ENCODE data around the gene ENTR1. TPM values are rescaled to one million over a fixed set of nuclear protein-coding genes. Genes with fewer than 3 reads are reported as not detected.

Gene ENTR1
- total and polyA plus RNA-seq, 2 of the 4 experiments (the other 2 are of a cell fraction), result 14.5 to 37.3 TPM

DNA sequence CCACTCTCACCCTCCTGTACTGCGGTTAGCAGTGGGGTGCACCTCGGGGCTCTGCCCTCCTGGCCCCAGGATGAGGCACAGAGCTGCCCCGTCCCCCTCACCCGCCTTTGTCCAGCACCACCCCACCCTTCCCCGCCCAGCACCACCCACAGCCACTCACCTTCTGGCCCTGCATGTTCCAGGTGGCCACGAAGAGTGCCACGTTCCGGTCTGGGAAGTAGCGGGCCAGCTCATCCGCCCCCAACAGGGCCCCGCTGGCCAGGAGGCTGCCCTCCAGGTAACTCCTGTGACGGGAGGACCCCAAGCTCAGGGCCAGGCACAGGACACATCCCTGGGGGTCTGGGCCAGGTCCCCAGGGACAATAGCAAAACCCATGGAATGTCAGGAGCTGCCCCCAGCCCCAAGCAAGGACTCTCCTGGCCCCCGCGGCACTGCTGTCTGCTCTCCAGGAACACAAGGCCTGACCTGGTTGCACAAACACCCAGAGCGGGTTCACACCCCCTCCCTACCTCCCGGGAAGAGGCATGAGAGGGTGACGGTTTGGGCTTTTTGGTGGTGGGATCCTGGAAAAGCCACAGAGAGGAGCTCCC is 24.3 kb upstream of the ENTR1 start:
- H3K18ac ChIP-seq (ENCODE audit: low read depth, low read length), result no peak overlapping the region
- no peak overlapping the region for H2BK120ac ChIP-seq (ENCODE audit: low read depth, low read length)
- H4K91ac ChIP-seq (ENCODE audit: insufficient read depth, low read depth, low read length), result no peak overlapping the region
- WGBS, 2 experiments (ENCODE audit: extremely low coverage in 2 of 2, insufficient read length in 1 of 2), result 93% methylated on average over 9 of the region's 17 CpGs; no CpG with 5 or more reads in 1 of the 2 experiments
- H3K36me3 ChIP-seq (ENCODE audit: control insufficient read depth, insufficient read depth, low read length), result peaks cover 33% of the 10 kb centered on the region
- no peak overlapping the region for H3K9ac ChIP-seq (ENCODE audit: low read depth, low read length)
- no peak overlapping the region for H3K4ac ChIP-seq (ENCODE audit: low read depth, low read length)
- intact Hi-C loops (cut with micrococcal nuclease) (no loop called here), dilution Hi-C loops (cut with HindIII; ENCODE audit: low sequenced_read_pairs, unreplicated experiment) (no loop called here), in situ Hi-C loops (cut with MboI; ENCODE audit: low sequenced_read_pairs) (no loop called here)
- H3K27ac ChIP-seq (ENCODE audit: insufficient read depth, low read length), result no peak overlapping the region
- TF ChIP-seq, protein P1, sequence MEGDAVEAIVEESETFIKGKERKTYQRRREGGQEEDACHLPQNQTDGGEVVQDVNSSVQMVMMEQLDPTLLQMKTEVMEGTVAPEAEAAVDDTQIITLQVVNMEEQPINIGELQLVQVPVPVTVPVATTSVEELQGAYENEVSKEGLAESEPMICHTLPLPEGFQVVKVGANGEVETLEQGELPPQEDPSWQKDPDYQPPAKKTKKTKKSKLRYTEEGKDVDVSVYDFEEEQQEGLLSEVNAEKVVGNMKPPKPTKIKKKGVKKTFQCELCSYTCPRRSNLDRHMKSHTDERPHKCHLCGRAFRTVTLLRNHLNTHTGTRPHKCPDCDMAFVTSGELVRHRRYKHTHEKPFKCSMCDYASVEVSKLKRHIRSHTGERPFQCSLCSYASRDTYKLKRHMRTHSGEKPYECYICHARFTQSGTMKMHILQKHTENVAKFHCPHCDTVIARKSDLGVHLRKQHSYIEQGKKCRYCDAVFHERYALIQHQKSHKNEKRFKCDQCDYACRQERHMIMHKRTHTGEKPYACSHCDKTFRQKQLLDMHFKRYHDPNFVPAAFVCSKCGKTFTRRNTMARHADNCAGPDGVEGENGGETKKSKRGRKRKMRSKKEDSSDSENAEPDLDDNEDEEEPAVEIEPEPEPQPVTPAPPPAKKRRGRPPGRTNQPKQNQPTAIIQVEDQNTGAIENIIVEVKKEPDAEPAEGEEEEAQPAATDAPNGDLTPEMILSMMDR (conservative IDR thresholded peaks at IDR 0.05; ENCODE audit: low read depth, low read length), result no peak
- TF ChIP-seq NFE2L2 (IDR thresholded peaks at IDR 0.05; ENCODE audit: low read depth, low read length), result no peak
- TF ChIP-seq, protein P2, sequence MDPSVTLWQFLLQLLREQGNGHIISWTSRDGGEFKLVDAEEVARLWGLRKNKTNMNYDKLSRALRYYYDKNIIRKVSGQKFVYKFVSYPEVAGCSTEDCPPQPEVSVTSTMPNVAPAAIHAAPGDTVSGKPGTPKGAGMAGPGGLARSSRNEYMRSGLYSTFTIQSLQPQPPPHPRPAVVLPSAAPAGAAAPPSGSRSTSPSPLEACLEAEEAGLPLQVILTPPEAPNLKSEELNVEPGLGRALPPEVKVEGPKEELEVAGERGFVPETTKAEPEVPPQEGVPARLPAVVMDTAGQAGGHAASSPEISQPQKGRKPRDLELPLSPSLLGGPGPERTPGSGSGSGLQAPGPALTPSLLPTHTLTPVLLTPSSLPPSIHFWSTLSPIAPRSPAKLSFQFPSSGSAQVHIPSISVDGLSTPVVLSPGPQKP (IDR thresholded peaks at IDR 0.05; ENCODE audit: borderline replicate concordance, low read depth, low read length), result no peak
- TF ChIP-seq MXI1 (IDR thresholded peaks at IDR 0.05; ENCODE audit: borderline replicate concordance, low read depth, low read length), result no peak
- no peak for TF ChIP-seq BHLHE40 (IDR thresholded peaks at IDR 0.05; ENCODE audit: low read depth, low read length)
- TF ChIP-seq, protein P3, sequence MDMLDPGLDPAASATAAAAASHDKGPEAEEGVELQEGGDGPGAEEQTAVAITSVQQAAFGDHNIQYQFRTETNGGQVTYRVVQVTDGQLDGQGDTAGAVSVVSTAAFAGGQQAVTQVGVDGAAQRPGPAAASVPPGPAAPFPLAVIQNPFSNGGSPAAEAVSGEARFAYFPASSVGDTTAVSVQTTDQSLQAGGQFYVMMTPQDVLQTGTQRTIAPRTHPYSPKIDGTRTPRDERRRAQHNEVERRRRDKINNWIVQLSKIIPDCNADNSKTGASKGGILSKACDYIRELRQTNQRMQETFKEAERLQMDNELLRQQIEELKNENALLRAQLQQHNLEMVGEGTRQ (IDR thresholded peaks at IDR 0.05; ENCODE audit: low read depth, low read length), result no peak
- TF ChIP-seq SMC3 (IDR thresholded peaks at IDR 0.05; ENCODE audit: low read depth, low read length), result no peak
- BruUV-seq (replicated peaks), result no TSS peak
- no peak for DNase-seq
- H4K20me1 ChIP-seq (ENCODE audit: insufficient read depth, low read length), result peaks cover 54% of the 10 kb centered on the region
- H2BK5ac ChIP-seq (ENCODE audit: low read depth, low read length, poor library complexity, severe bottlenecking), result no peak overlapping the region
- ATAC-seq (ENCODE audit: low read depth), result no peak
- ChIA-PET CTCF (no interaction called here), POLR2A (ENCODE audit: unreplicated experiment) (no interaction called here)
- H2BK15ac ChIP-seq (ENCODE audit: low read depth, low read length), result no peak overlapping the region
- H2AK5ac ChIP-seq (ENCODE audit: low read depth, low read length), result no peak overlapping the region
- no peaks in the 10 kb centered on the region for H3K27me3 ChIP-seq (ENCODE audit: control insufficient read depth, insufficient read depth, low read length)
- no peak overlapping the region for H2AK9ac ChIP-seq (replicated peaks; ENCODE audit: low read depth, low read length, poor library complexity)
- H3K9me3 ChIP-seq (ENCODE audit: control insufficient read depth, insufficient read depth, low read length), result no peaks in the 10 kb centered on the region
- H3K23ac ChIP-seq (ENCODE audit: low read depth, low read length), result no peak overlapping the region
- H2BK20ac ChIP-seq (ENCODE audit: low read depth, low read length), result no peak overlapping the region
- H3K4me3 ChIP-seq (ENCODE audit: insufficient read depth, low read depth, low read length), result no peak overlapping the region
- H4K8ac ChIP-seq (ENCODE audit: low read depth in 2 of 2, low read length in 2 of 2), result no peak overlapping the region
- H3K4me2 ChIP-seq (ENCODE audit: low read depth, low read length), result no peak overlapping the region
- no peak overlapping the region for H3K14ac ChIP-seq (replicated peaks; ENCODE audit: low read depth, low read length)
- peaks cover 4% of the 10 kb centered on the region; the same call in 1 of the 2 replicates for H3K4me1 ChIP-seq (ENCODE audit: control insufficient read depth, insufficient read depth, low read length)
- H3K56ac ChIP-seq (ENCODE audit: extremely low read depth, insufficient read depth, low read length), result no peak overlapping the region
- H4K5ac ChIP-seq (ENCODE audit: low read depth, low read length), result no peak overlapping the region
- peaks cover 6 to 62% of the 10 kb centered on the region in 2 experiments for H3K79me1 ChIP-seq (ENCODE audit: low read depth in 1 of 2, low read length in 2 of 2)
- no peak overlapping the region for H2AFZ ChIP-seq (replicated peaks; ENCODE audit: low read length, poor library complexity)
- peaks cover 8% of the 10 kb centered on the region; the same call in 1 of the 2 replicates for H3K9me1 ChIP-seq (ENCODE audit: insufficient read depth, low read length)

All from IMR-90 (cell line).